CD4-positive, alpha-beta T cell (primary cell): Measurements from ENCODE around the gene SASS6. TPM values are rescaled to one million over a fixed set of nuclear protein-coding genes. Genes with fewer than 3 reads are reported as not detected.

Experiments used
- ATAC-seq: fragments of 200-7000 bp; cut with Tn5 transposase; one replicate; pipeline ENCODE4 v1.10.0; 2022; ENCODE audit warnings: mild to moderate bottlenecking; ENCODE audit not compliant: poor library complexity
- CTCF ChIA-PET: fragments of 350-600 bp; sonication (Branson Sonifier 250); formaldehyde crosslinking; loops from one replicate; lab custom pipeline; 2021; ENCODE audit warnings: antibody characterized with exemption, inconsistent platforms; lab: Charles Lee
- POLR2A ChIA-PET: fragments of 350-600 bp; sonication (Branson Sonifier 250); formaldehyde crosslinking; loops from one replicate; lab custom pipeline; 2021; ENCODE audit warnings: antibody characterized with exemption, inconsistent platforms; lab: Charles Lee
- DNase-seq, 14 experiments: peaks; one replicate each; pipeline ENCODE4 v3.0.0-alpha.2; 2013 to 2020; ENCODE audit warnings: mixed read lengths in 2 of 14
- H3K27ac ChIP-seq, 2 donors: one replicate each; pipeline versions ENCODE4 v1.5.1 to v1.7.0; 2013; ENCODE audit warnings: low read length in 2 of 2, low read depth in 1 of 2, mild to moderate bottlenecking in 1 of 2
- H3K27me3 ChIP-seq, 2 experiments: 1 replicate in 1 of 2; 2 replicates in 1 of 2; pipeline versions ENCODE4 v1.6.1 to v1.7.0; 2013; ENCODE audit warnings: low read length in 2 of 2, control low read depth in 1 of 2, mild to moderate bottlenecking in 1 of 2, moderate library complexity in 1 of 2; ENCODE audit not compliant: insufficient read depth in 2 of 2, control insufficient read depth in 1 of 2
- H3K36me3 ChIP-seq: one replicate; pipeline ENCODE4 v1.6.1; 2013; ENCODE audit warnings: low read length, control low read depth; ENCODE audit not compliant: insufficient read depth
- H3K4me1 ChIP-seq: one replicate; pipeline ENCODE4 v1.6.1; 2013; ENCODE audit warnings: low read length, control low read depth; ENCODE audit not compliant: insufficient read depth
- H3K4me3 ChIP-seq: one replicate; pipeline ENCODE4 v1.5.1; 2013; ENCODE audit warnings: mild to moderate bottlenecking, low read length, moderate library complexity
- H3K9me3 ChIP-seq, 2 experiments: 1 replicate in 1 of 2; 2 replicates in 1 of 2; pipeline versions ENCODE4 v1.6.1 to v1.7.0; 2013; ENCODE audit warnings: low read length in 2 of 2, mild to moderate bottlenecking in 2 of 2, control low read depth in 1 of 2, moderate library complexity in 1 of 2; ENCODE audit not compliant: control insufficient read depth in 1 of 2, insufficient read depth in 1 of 2
- H3K27ac Mint-ChIP-seq: one replicate; pipeline ENCODE4 v1.8.0; 2020; ENCODE audit warnings: mixed read lengths
- H3K27me3 Mint-ChIP-seq: one replicate; pipeline ENCODE4 v1.8.0; 2021; ENCODE audit warnings: mixed read lengths
- H3K36me3 Mint-ChIP-seq: one replicate; pipeline ENCODE4 v1.8.0; 2021; ENCODE audit warnings: low read depth, mixed read lengths
- H3K4me1 Mint-ChIP-seq: one replicate; pipeline ENCODE4 v1.8.0; 2021; ENCODE audit warnings: low read depth, mixed read lengths
- H3K4me3 Mint-ChIP-seq: one replicate; pipeline ENCODE4 v1.8.0; 2020; ENCODE audit warnings: mild to moderate bottlenecking, mixed read lengths
- H3K9me3 Mint-ChIP-seq: one replicate; pipeline ENCODE4 v1.8.0; 2020; ENCODE audit warnings: mixed read lengths
- CTCF ChIP-seq: fragments of 200-600 bp; IDR thresholded peaks from one replicate; pipeline ENCODE4 v1.8.0; 2022; ENCODE audit warnings: antibody characterized with exemption, mild to moderate bottlenecking
- intact Hi-C, 2 experiments: fragments of 100-400 bp; cut with DNase I in 1 of 2; cut with micrococcal nuclease in 1 of 2; formaldehyde crosslinking; loops; one replicate each; pipeline versions ENCODE4 v1.15.1 to v1.9.0; 2023 to 2025; cut with DNase I, micrococcal nuclease
- total RNA-seq, 174 experiments: library from RNA in 2 of 174; stranded (reverse) in 2 of 174; gene quantifications; one replicate each; pipeline ENCODE4 v1.2.3 and lab custom pipeline; 2021 to 2026

The SASS6 gene
- total RNA-seq, 2 experiments from 2014 or later, result 1.7 to 1.8 TPM

DNA sequence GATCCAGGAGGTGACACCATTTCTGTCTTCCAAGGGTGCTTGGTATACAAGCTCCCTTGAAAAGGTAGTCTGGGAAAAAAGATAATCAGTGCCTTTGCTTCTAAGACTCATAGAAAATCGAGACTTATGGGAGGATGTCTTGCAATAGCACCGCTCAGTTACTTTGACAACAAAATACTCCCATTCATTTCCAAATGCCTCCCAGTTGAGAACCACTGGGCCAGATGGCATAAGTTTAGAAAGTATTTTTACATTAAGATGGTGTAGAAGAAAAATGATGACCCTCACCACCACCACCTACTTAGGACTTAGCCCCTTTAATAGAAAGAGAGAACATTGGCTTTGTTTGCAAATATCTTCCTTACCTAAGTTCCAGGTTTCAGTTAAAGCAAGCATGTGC lies 4.9 kb upstream of the SASS6 start:
- POLR2A ChIA-PET, result no interaction called here
- Mint-ChIP-seq H3K4me3 (no peak overlapping the region), H3K4me1 (peaks cover 47% of the 10 kb centered on the region), H3K27ac (no peak overlapping the region), H3K36me3 (peaks cover 75% of the 10 kb centered on the region), H3K9me3 (no peaks in the 10 kb centered on the region), H3K27me3 (no peaks in the 10 kb centered on the region)
- intact Hi-C loops, result loop anchor here in 1 of 2 experiments (10.0 kb wide), 2 partner anchors 333 to 757 kb away; partner anchors contain the start of genes EXTL2 and SLC30A7
- CTCF ChIA-PET, result no interaction called here
- Histone ChIP-seq H3K4me3 (no peak overlapping the region), H3K4me1 (peaks cover 5% of the 10 kb centered on the region), H3K27ac (no peak overlapping the region), H3K36me3 (peaks cover 60% of the 10 kb centered on the region), H3K9me3 (no peaks in the 10 kb centered on the region), H3K27me3 (no peaks in the 10 kb centered on the region)
- no peak for DNase-seq
- ATAC-seq, result no peak
- no peak for TF ChIP-seq CTCF

GRCh38 chr1:100134872-100135271 lies 2.1 kb upstream of the SASS6 start:
- peaks cover 33% of the 10 kb centered on the region for H3K36me3 ChIP-seq
- TF ChIP-seq CTCF, result no peak
- Mint-ChIP-seq H3K27me3 (no peaks in the 10 kb centered on the region), H3K27ac (no peak overlapping the region), H3K4me1 (peaks cover 47% of the 10 kb centered on the region), H3K9me3 (no peaks in the 10 kb centered on the region), H3K4me3 (peak overlapping the region; percentile 81), H3K36me3 (peaks cover 50% of the 10 kb centered on the region)
- DNase-seq, result no peak
- no peaks in the 10 kb centered on the region for H3K9me3 ChIP-seq
- no peak overlapping the region for H3K27ac ChIP-seq
- peaks cover 12% of the 10 kb centered on the region for H3K4me1 ChIP-seq
- intact Hi-C loops, result loop anchor here (5.0 to 10.0 kb wide), 9 partner anchors 112 to 760 kb away; partner anchors contain the start of genes CDC14A (in 1 of the 2), DBT (in 1 of the 2), EXTL2 (in 1 of the 2) and RTCA (in 1 of the 2)
- no peak for ATAC-seq
- CTCF ChIA-PET, result no interaction called here
- H3K27me3 ChIP-seq, result no peaks in the 10 kb centered on the region
- POLR2A ChIA-PET, result no interaction called here
- no peak overlapping the region for H3K4me3 ChIP-seq

GRCh38 chr1:100131623-100132022 lies 1.1 kb downstream of the SASS6 start:
- ATAC-seq, result no peak
- CTCF ChIA-PET, result no interaction called here
- peak overlapping the region; percentile 77 for H3K4me3 ChIP-seq

More at GRCh38 chr1:100131623-100132022, 1.1 kb downstream of the SASS6 start:
- intact Hi-C loops, result loop anchor here (1.0 to 10.0 kb wide), 12 partner anchors 91 to 1261 kb away; partner anchors contain the start of genes CDC14A (in 1 of the 2), DBT (in 1 of the 2), EXTL2 (in 1 of the 2) and RTCA (in 1 of the 2)
- no peak for DNase-seq
- no peak for TF ChIP-seq CTCF
- no peaks in the 10 kb centered on the region for H3K9me3 Mint-ChIP-seq
- peak overlapping the region; percentile 89 for H3K4me3 Mint-ChIP-seq
- H3K4me1 Mint-ChIP-seq, result peaks cover 43% of the 10 kb centered on the region
- POLR2A ChIA-PET, result no interaction called here
- H3K27ac Mint-ChIP-seq, result no peak overlapping the region
- Histone ChIP-seq H3K9me3 (no peaks in the 10 kb centered on the region), H3K4me1 (peaks cover 12% of the 10 kb centered on the region), H3K27me3 (no peaks in the 10 kb centered on the region), H3K36me3 (peaks cover under 1% of the 10 kb centered on the region), H3K27ac (no peak overlapping the region)
- H3K27me3 Mint-ChIP-seq, result no peaks in the 10 kb centered on the region
- H3K36me3 Mint-ChIP-seq, result peaks cover 20% of the 10 kb centered on the region
